Measurements from ENCODE around the gene FAM13A.

Gene FAM13A

DNA sequence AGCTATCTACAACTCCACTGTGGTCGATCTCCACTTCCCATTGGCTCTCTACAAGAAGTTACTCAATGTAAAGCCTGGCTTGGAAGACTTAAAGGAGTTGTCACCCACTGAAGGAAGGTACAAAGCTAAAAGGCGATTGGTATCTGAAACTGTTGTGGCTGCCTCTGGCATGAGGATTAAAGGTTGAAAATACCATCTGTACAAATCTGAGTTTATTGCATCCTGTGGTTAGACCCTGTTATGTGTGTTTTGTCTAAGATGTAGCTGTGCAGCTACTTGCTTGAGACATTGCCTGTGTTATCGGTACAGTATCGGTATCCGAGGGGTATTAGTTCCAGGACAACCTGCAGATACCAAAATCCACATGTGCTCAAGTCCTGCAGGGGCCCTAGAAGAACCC lies 375.8 kb downstream of the FAM13A start:
- H3K9me3 ChIP-seq (ENCODE audit: severe bottlenecking), result no peaks in the 10 kb centered on the region
- no peak overlapping the region for H3K27ac ChIP-seq (ENCODE audit: poor library complexity, severe bottlenecking)
- H3K4me1 ChIP-seq (ENCODE audit: insufficient read depth, poor library complexity, severe bottlenecking), result no peaks in the 10 kb centered on the region
- no peak overlapping the region for H3K4me3 ChIP-seq (ENCODE audit: severe bottlenecking)
- no peak for DNase-seq (ENCODE audit: low spot score)
- TF ChIP-seq, protein P1, sequence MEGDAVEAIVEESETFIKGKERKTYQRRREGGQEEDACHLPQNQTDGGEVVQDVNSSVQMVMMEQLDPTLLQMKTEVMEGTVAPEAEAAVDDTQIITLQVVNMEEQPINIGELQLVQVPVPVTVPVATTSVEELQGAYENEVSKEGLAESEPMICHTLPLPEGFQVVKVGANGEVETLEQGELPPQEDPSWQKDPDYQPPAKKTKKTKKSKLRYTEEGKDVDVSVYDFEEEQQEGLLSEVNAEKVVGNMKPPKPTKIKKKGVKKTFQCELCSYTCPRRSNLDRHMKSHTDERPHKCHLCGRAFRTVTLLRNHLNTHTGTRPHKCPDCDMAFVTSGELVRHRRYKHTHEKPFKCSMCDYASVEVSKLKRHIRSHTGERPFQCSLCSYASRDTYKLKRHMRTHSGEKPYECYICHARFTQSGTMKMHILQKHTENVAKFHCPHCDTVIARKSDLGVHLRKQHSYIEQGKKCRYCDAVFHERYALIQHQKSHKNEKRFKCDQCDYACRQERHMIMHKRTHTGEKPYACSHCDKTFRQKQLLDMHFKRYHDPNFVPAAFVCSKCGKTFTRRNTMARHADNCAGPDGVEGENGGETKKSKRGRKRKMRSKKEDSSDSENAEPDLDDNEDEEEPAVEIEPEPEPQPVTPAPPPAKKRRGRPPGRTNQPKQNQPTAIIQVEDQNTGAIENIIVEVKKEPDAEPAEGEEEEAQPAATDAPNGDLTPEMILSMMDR (IDR thresholded peaks at IDR 0.05; ENCODE audit: poor library complexity, severe bottlenecking), result no peak
- ATAC-seq (ENCODE audit: low read depth), result no peak
- peaks cover 88% of the 10 kb centered on the region for H3K36me3 ChIP-seq (ENCODE audit: low read depth)
- H3K27me3 ChIP-seq (ENCODE audit: insufficient read depth, poor library complexity, severe bottlenecking), result no peaks in the 10 kb centered on the region
